Kidney (tissue), 14 donors: ENCODE measurements around the gene KCP. TPM values are rescaled to one million over a fixed set of nuclear protein-coding genes. Genes with fewer than 3 reads are reported as not detected.

Experiments
- DNase-seq, 5 donors: peaks; one replicate each; pipeline ENCODE4 v3.0.0-alpha.2; 2013 to 2020
- FAIRE-seq: peaks from 2 replicates; lab custom pipeline; 2012; peaks lifted over from hg19 to GRCh38; lab: Jason Lieb, UNC
- H3K27ac ChIP-seq, 2 donors: one replicate each; pipeline ENCODE4 v1.7.0; 2013; ENCODE audit warnings: low read depth in 2 of 2, low read length in 2 of 2, inconsistent platforms in 1 of 2
- H3K27me3 ChIP-seq: one replicate; pipeline ENCODE4 v1.7.1; 2013; ENCODE audit warnings: low read length, inconsistent platforms; ENCODE audit not compliant: control insufficient read depth, insufficient read depth
- H3K36me3 ChIP-seq, 3 donors: one replicate each; pipeline versions ENCODE4 v1.7.0 to v1.7.1; 2013; ENCODE audit warnings: low read length in 3 of 3, control low read depth in 1 of 3, inconsistent platforms in 1 of 3; ENCODE audit not compliant: insufficient read depth in 3 of 3, control insufficient read depth in 2 of 3
- H3K4me1 ChIP-seq, 3 donors: one replicate each; pipeline versions ENCODE4 v1.7.0 to v1.7.1; 2013; ENCODE audit warnings: low read length in 3 of 3, inconsistent platforms in 1 of 3, low read depth in 1 of 3; ENCODE audit not compliant: control insufficient read depth in 2 of 3, insufficient read depth in 2 of 3
- H3K4me3 ChIP-seq, 3 donors: one replicate each; pipeline versions ENCODE4 v1.7.0 to v1.8.1; 2013; ENCODE audit warnings: low read length in 3 of 3, control low read depth in 1 of 3, inconsistent platforms in 1 of 3
- H3K9ac ChIP-seq, 3 donors: one replicate each; pipeline versions ENCODE4 v1.7.0 to v1.7.1; 2013; ENCODE audit warnings: low read length in 3 of 3, control low read depth in 1 of 3, inconsistent platforms in 1 of 3
- H3K9me3 ChIP-seq, 3 donors: one replicate each; pipeline versions ENCODE4 v1.7.0 to v1.7.1; 2013; ENCODE audit warnings: low read length in 3 of 3, control low read depth in 1 of 3, inconsistent platforms in 1 of 3; ENCODE audit not compliant: control insufficient read depth in 2 of 3, insufficient read depth in 1 of 3
- CTCF ChIP-seq: IDR thresholded peaks from 3 replicates; pipeline ENCODE4 v1.5.1; 2012; ENCODE audit warnings: mild to moderate bottlenecking, moderate library complexity, borderline replicate concordance; ENCODE audit not compliant: insufficient read depth; ENCODE audit errors: extremely low read depth
- intact Hi-C: fragments of 100-400 bp; cut with DNase I; formaldehyde crosslinking; loops from one replicate; pipeline ENCODE4 v1.11.1; 2022
- polyA plus RNA-seq: library from polyadenylated mRNA; stranded (reverse); fragments of 350-450 nt; fragmentation: Illumina TruSeq; extraction: RNeasy Lipid Tissue Mini Kit (QIAGEN cat#74804); gene quantifications from one replicate; pipeline ENCODE4 v1.2.3, GENCODE V29; 2014; ENCODE audit warnings: low read depth, low replicate concordance; ENCODE audit not compliant: insufficient read depth
- total RNA-seq: library from RNA; stranded (reverse); fragmentation: NEBNext Ultra II Directional; extraction: Animal tissue kit (Norgen Biotek cat#: 25700); gene quantifications from one replicate; pipeline ENCODE4 v1.2.1, GENCODE V29; 2021
- donor health status: control.
- donor health status: control.
- donor health status: control.
- donor health status: control.
- donor health status: control.
- donor health status: DM: yes; HTN: yes; CAD: no.
- donor health status: Normal renal cell carcinoma (clear cell type).

Gene KCP
- total and polyA plus RNA-seq, 2 donors from 2014 or later = 7.7 to 44.6 TPM

DNA sequence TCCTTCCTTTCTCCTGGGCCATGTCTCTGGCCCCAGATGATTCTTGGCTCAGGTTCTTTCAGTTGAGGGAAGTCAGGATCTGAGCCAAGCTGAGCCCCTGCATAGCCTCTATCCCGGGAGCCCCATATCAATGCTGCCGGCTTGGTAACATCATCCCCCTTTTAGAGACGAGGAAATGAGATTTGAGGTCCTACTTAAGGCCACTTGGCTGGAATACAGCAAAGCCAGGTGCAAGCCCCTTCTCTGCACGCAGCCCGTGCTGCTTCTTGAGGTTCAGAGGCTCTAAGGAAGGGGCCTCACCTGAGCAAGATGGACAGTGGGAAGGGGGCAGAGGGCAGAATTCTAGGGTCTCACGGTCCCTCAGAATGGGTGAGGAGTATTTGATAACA, 24.8 kb upstream of the KCP start:
- intact Hi-C loops = no loop called here
- Histone ChIP-seq H3K27ac (peak overlapping the region in 1 of 2 donors; percentile 20), H3K9ac (no peak overlapping the region), H3K36me3 (no peaks in the 10 kb centered on the region), H3K4me1 (peaks cover 0 to 13% (median 9%) of the 10 kb centered on the region in 3 donors), H3K27me3 (peaks cover 2% of the 10 kb centered on the region), H3K4me3 (no peak overlapping the region), H3K9me3 (no peaks in the 10 kb centered on the region)
- no peak for TF ChIP-seq CTCF
- DNase-seq = no peak
- no peak for FAIRE-seq

- Histone ChIP-seq H3K27ac (no peak overlapping the region), H3K4me3 (no peak overlapping the region), H3K27me3 (peaks cover 2% of the 10 kb centered on the region), H3K4me1 (peaks cover 0 to 9% (median 9%) of the 10 kb centered on the region in 3 donors), H3K9me3 (no peaks in the 10 kb centered on the region), H3K36me3 (no peaks in the 10 kb centered on the region), H3K9ac (no peak overlapping the region)
- FAIRE-seq = no peak
- TF ChIP-seq CTCF = no peak
- no peak for DNase-seq
- intact Hi-C loops = no loop called here
Observed at GRCh38 chr7:128934361-128935341, 24.1 kb upstream of the KCP start.

- FAIRE-seq (no peak), DNase-seq (peak in 3 of 5 donors; percentile 12 to 66 (median 31))
- no peaks in the 10 kb centered on the region for H3K36me3 ChIP-seq
- no peaks in the 10 kb centered on the region for H3K9me3 ChIP-seq
- H3K27me3 ChIP-seq = no peaks in the 10 kb centered on the region
- no peak overlapping the region for H3K9ac ChIP-seq
- intact Hi-C loops = no loop called here
- H3K4me3 ChIP-seq = no peak overlapping the region
- peaks cover 0 to 9% (median 7%) of the 10 kb centered on the region in 3 donors for H3K4me1 ChIP-seq
- no peak overlapping the region for H3K27ac ChIP-seq
- TF ChIP-seq CTCF = no peak
Observed at GRCh38 chr7:128933180-128933891, 22.8 kb upstream of the KCP start.
